Measurements from ENCODE around the gene LRRC1.
"Not testable (repeated sequence)": the region's sequence is repeated elsewhere in the genome, so short reads cannot be mapped to it uniquely, and the experiment has no call there.

Gene LRRC1

GRCh38 chr6:53794720-53795339, at the start of gene LRRC1:
LRRC1 (plus strand) TSS chr6:53795005; CDS start chr6:53795257, 252 bp downstream.
- peak; percentile 76 to 79 for DNase-seq

GRCh38 chr6:53746442-53747103, 48.2 kb upstream of the LRRC1 start:
- no peak for DNase-seq

- DNase-seq: no peak
These were observed 44.7 kb upstream of the LRRC1 start for GRCh38 chr6:53750052-53750650.

- DNase-seq: no peak
These were observed 43.4 kb upstream of the LRRC1 start for GRCh38 chr6:53751417-53751816.

GRCh38 chr6:53752440-53752839, 42.4 kb upstream of the LRRC1 start:
- DNase-seq: no peak

GRCh38 chr6:53752856-53753255, 41.9 kb upstream of the LRRC1 start:
- DNase-seq: no peak

- no peak for DNase-seq
These were observed 40.5 kb upstream of the LRRC1 start for GRCh38 chr6:53754330-53754729.

- no peak for DNase-seq
These were observed 38.4 kb upstream of the LRRC1 start for GRCh38 chr6:53756396-53756795.

GRCh38 chr6:53758496-53758895, 36.3 kb upstream of the LRRC1 start:
- no peak for DNase-seq

- no peak for DNase-seq
These were observed 33.8 kb upstream of the LRRC1 start for GRCh38 chr6:53761036-53761435.

- DNase-seq: no peak
These were observed 29.5 kb upstream of the LRRC1 start for GRCh38 chr6:53765270-53765669.

- DNase-seq: no peak
These were observed 27.9 kb upstream of the LRRC1 start for GRCh38 chr6:53766930-53767329.

- DNase-seq: no peak
These were observed 26.9 kb upstream of the LRRC1 start for GRCh38 chr6:53767941-53768340.

GRCh38 chr6:53768636-53769035, 26.2 kb upstream of the LRRC1 start:
- no peak for DNase-seq

GRCh38 chr6:53770780-53771249, 24.0 kb upstream of the LRRC1 start:
- no peak for DNase-seq

- DNase-seq: no peak
These were observed 22.8 kb upstream of the LRRC1 start for GRCh38 chr6:53771785-53772624.

GRCh38 chr6:53773044-53773696, 21.6 kb upstream of the LRRC1 start:
- no peak for DNase-seq

GRCh38 chr6:53776152-53776551, 18.7 kb upstream of the LRRC1 start:
- DNase-seq: not testable (repeated sequence)

GRCh38 chr6:53784991-53785390, 9.8 kb upstream of the LRRC1 start:
- not testable (repeated sequence) for DNase-seq

GRCh38 chr6:53786832-53787231, 8.0 kb upstream of the LRRC1 start:
- DNase-seq: no peak

GRCh38 chr6:53790886-53791285, 3.9 kb upstream of the LRRC1 start:
- DNase-seq: no peak

GRCh38 chr6:53792016-53792415, 2.8 kb upstream of the LRRC1 start:
- no peak for DNase-seq

- no peak for DNase-seq
These were observed 1.9 kb upstream of the LRRC1 start for GRCh38 chr6:53792973-53793317.
